GM12875 (cell line): ENCODE measurements around the gene FGD4.

Source experiments
- H3K4me3 ChIP-seq: one replicate; pipeline ENCODE4 v1.5.1; 2011; ENCODE audit warnings: low read depth, low read length, control low read depth
- CTCF ChIP-seq: IDR thresholded peaks from 2 replicates; pipeline ENCODE4 v1.5.1; 2011; ENCODE audit warnings: low read depth, mild to moderate bottlenecking, control low read depth, inconsistent platforms, low read length, moderate library complexity, borderline replicate concordance; ENCODE audit not compliant: insufficient read depth

The FGD4 gene

DNA sequence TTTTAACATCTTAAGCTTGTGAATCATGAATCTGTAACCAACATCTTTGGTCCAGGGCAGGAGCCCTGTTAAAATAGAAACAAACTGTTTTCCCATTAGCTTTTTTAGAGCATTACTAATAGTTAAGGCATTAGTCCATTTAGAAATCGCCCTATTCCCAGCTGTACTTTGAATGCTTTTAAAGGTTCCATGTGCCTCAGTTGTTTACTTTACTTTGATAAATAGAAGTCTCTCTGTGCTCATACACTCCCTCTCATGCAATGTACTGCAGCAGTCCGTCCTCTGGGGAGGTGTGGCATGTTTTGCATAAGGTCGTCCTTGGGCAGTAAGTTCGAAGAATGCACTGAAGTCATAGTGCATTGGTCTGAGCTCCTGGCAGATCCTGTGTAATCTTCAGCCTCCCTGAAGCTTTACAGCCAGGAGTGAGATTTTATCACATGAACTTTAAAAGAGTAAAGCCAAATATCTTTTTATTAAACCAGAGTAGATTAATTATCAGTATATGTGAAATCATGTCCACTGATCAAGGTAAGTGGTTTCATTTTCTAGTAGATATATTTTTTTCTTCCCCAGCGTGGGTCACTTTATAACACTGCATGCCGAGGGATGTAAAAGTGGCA is 134.7 kb downstream of the FGD4 start:
- no peak for TF ChIP-seq CTCF
- H3K4me3 ChIP-seq = no peak overlapping the region

GRCh38 chr12:32534698-32535097 is 135.3 kb downstream of the FGD4 start:
- TF ChIP-seq CTCF = no peak
- H3K4me3 ChIP-seq = no peak overlapping the region

GRCh38 chr12:32535288-32535999 is 136.1 kb downstream of the FGD4 start:
- no peak overlapping the region for H3K4me3 ChIP-seq
- no peak for TF ChIP-seq CTCF

DNA sequence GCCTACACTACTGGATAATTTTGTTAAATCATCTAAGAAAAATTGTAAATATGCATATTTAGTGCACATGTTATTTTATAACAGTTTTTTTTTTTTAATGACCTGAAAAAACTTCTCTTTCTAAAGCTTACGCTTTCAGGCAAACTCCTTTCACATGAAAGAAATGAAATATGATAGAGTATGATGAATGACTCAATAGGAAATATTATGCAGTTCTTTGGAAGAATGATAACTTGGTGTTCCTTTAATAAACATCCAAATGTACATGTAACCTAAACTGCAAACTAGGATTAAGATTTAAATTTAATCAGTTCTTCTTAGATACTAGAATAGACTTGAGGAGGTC is 136.6 kb downstream of the FGD4 start:
- no peak overlapping the region for H3K4me3 ChIP-seq
- no peak for TF ChIP-seq CTCF

GRCh38 chr12:32541754-32542374 is 142.5 kb downstream of the FGD4 start:
- TF ChIP-seq CTCF = no peak
- H3K4me3 ChIP-seq = no peak overlapping the region

GRCh38 chr12:32542428-32543229 is 143.3 kb downstream of the FGD4 start:
- TF ChIP-seq CTCF = no peak
- no peak overlapping the region for H3K4me3 ChIP-seq
